Naive B cell (primary cell): Measurements from ENCODE around the gene FBXO22. TPM values are rescaled to one million over a fixed set of nuclear protein-coding genes. Genes with fewer than 3 reads are reported as not detected.
"Not testable (repeated sequence)": the region's sequence is repeated elsewhere in the genome, so short reads cannot be mapped to it uniquely, and the experiment has no call there.

Experiments
- ATAC-seq, 2 donors: fragments of 150-1000 bp; cut with Tn5 transposase; 2 replicates each; pipeline ENCODE4 v1.10.0; 2021; ENCODE audit warnings: low read depth in 2 of 2, mild to moderate bottlenecking in 2 of 2, moderate library complexity in 2 of 2
- DNase-seq: peaks from one replicate; pipeline ENCODE4 v3.0.0; 2022
- H3K27ac Mint-ChIP-seq, 6 donors: one replicate each; pipeline ENCODE4 v1.8.0; 2020 to 2022; ENCODE audit warnings: mild to moderate bottlenecking in 6 of 6, mixed read lengths in 6 of 6, moderate library complexity in 5 of 6, inconsistent platforms in 2 of 6
- H3K27me3 Mint-ChIP-seq, 3 donors: one replicate each; pipeline ENCODE4 v1.8.0; 2021 to 2022; ENCODE audit warnings: mixed read lengths in 3 of 3, mild to moderate bottlenecking in 1 of 3
- H3K36me3 Mint-ChIP-seq, 2 donors: one replicate each; pipeline ENCODE4 v1.8.0; 2020 to 2022; ENCODE audit warnings: mixed read lengths in 2 of 2, inconsistent platforms in 1 of 2, mild to moderate bottlenecking in 1 of 2
- H3K4me1 Mint-ChIP-seq, 3 donors: one replicate each; pipeline ENCODE4 v1.8.0; 2020 to 2022; ENCODE audit warnings: mixed read lengths in 3 of 3, inconsistent platforms in 1 of 3, mild to moderate bottlenecking in 1 of 3, moderate library complexity in 1 of 3
- H3K4me3 Mint-ChIP-seq, 8 donors: one replicate each; pipeline ENCODE4 v1.8.0; 2020 to 2022; ENCODE audit warnings: mild to moderate bottlenecking in 8 of 8, mixed read lengths in 8 of 8, moderate library complexity in 8 of 8, inconsistent platforms in 2 of 8
- H3K9me3 Mint-ChIP-seq, 7 donors: one replicate each; pipeline ENCODE4 v1.8.0; 2020 to 2022; ENCODE audit warnings: mixed read lengths in 7 of 7, mild to moderate bottlenecking in 5 of 7, inconsistent platforms in 2 of 7, moderate library complexity in 1 of 7
- polyA plus RNA-seq, 6 donors: library from polyadenylated mRNA; unstranded; fragments of 300-500 nt; fragmentation: Illumina TruSeq; gene quantifications; one replicate each; pipeline ENCODE4 v1.2.3, GENCODE V29; 2021; ENCODE audit warnings: low read depth in 6 of 6

The FBXO22 gene
- polyA plus RNA-seq, 6 donors from 2014 or later: 6.6 to 18.8 (median 16.4) TPM

GRCh38 chr15:75955720-75956119 lies 52.0 kb downstream of the FBXO22 start:
- Mint-ChIP-seq H3K4me1 (no peaks in the 10 kb centered on the region), H3K36me3 (no peaks in the 10 kb centered on the region), H3K27ac (no peak overlapping the region), H3K4me3 (no peak overlapping the region), H3K27me3 (peaks cover 9 to 41% (median 20%) of the 10 kb centered on the region in 3 donors), H3K9me3 (no peaks in the 10 kb centered on the region)
- DNase-seq: no peak
- ATAC-seq: no peak

GRCh38 chr15:75961331-75961730 lies 57.7 kb downstream of the FBXO22 start:
- H3K36me3 Mint-ChIP-seq: no peaks in the 10 kb centered on the region
- H3K27me3 Mint-ChIP-seq: peaks cover 5 to 14% (median 13%) of the 10 kb centered on the region in 3 donors
- H3K9me3 Mint-ChIP-seq: peaks cover 0 to 5% (median 2%) of the 10 kb centered on the region in 7 donors
- H3K27ac Mint-ChIP-seq: no peak overlapping the region
- H3K4me3 Mint-ChIP-seq: no peak overlapping the region
- H3K4me1 Mint-ChIP-seq: no peaks in the 10 kb centered on the region
- ATAC-seq (no peak), DNase-seq (no peak)

GRCh38 chr15:75966073-75966472 lies 62.4 kb downstream of the FBXO22 start:
- Mint-ChIP-seq H3K27me3 (peaks cover 0 to 8% (median 5%) of the 10 kb centered on the region in 3 donors), H3K4me3 (no peak overlapping the region), H3K9me3 (peaks cover 0 to 5% (median 2%) of the 10 kb centered on the region in 7 donors), H3K36me3 (no peaks in the 10 kb centered on the region), H3K4me1 (no peaks in the 10 kb centered on the region), H3K27ac (no peak overlapping the region)
- ATAC-seq (no peak), DNase-seq (no peak)

- not testable (repeated sequence) for H3K9me3 Mint-ChIP-seq, H3K4me1 Mint-ChIP-seq, H3K4me3 Mint-ChIP-seq, H3K36me3 Mint-ChIP-seq, H3K27ac Mint-ChIP-seq, ATAC-seq, DNase-seq
- peaks cover 17 to 51% (median 41%) of the 10 kb centered on the region in 3 donors for H3K27me3 Mint-ChIP-seq
Measured at GRCh38 chr15:75976766-75977165, 73.1 kb downstream of the FBXO22 start.

- H3K27ac Mint-ChIP-seq: no peak overlapping the region
- peaks cover 0 to 6% (median 0%) of the 10 kb centered on the region in 7 donors for H3K9me3 Mint-ChIP-seq
- H3K36me3 Mint-ChIP-seq: no peaks in the 10 kb centered on the region
- ATAC-seq (no peak), DNase-seq (no peak)
- H3K27me3 Mint-ChIP-seq: peaks cover 4 to 23% (median 18%) of the 10 kb centered on the region in 3 donors
- H3K4me3 Mint-ChIP-seq: no peak overlapping the region
- H3K4me1 Mint-ChIP-seq: no peaks in the 10 kb centered on the region
Measured at GRCh38 chr15:75981149-75981815, 77.6 kb downstream of the FBXO22 start.

GRCh38 chr15:75982468-75982867 lies 78.8 kb downstream of the FBXO22 start:
- DNase-seq (no peak), ATAC-seq (no peak)
- Mint-ChIP-seq H3K4me3 (no peak overlapping the region), H3K4me1 (no peaks in the 10 kb centered on the region), H3K9me3 (peaks cover 0 to 6% (median 0%) of the 10 kb centered on the region in 7 donors), H3K27me3 (peaks cover 4 to 20% (median 16%) of the 10 kb centered on the region in 3 donors), H3K27ac (no peak overlapping the region), H3K36me3 (no peaks in the 10 kb centered on the region)

GRCh38 chr15:75984706-75985105 lies 81.0 kb downstream of the FBXO22 start:
- H3K4me1 Mint-ChIP-seq: not testable (repeated sequence)

GRCh38 chr15:75985971-75986370 lies 82.3 kb downstream of the FBXO22 start:
- Mint-ChIP-seq H3K27me3 (no peaks in the 10 kb centered on the region), H3K4me3 (no peak overlapping the region), H3K4me1 (no peaks in the 10 kb centered on the region), H3K27ac (no peak overlapping the region), H3K36me3 (no peaks in the 10 kb centered on the region), H3K9me3 (no peaks in the 10 kb centered on the region)
- ATAC-seq: no peak
- DNase-seq: no peak

More at GRCh38 chr15:75984706-75985105, 81.0 kb downstream of the FBXO22 start:
- not testable (repeated sequence) for H3K27ac Mint-ChIP-seq, ATAC-seq, DNase-seq, H3K9me3 Mint-ChIP-seq, H3K27me3 Mint-ChIP-seq, H3K36me3 Mint-ChIP-seq, H3K4me3 Mint-ChIP-seq

GRCh38 chr15:75989045-75989444 lies 85.4 kb downstream of the FBXO22 start:
- DNase-seq (no peak), ATAC-seq (no peak)
- H3K27ac Mint-ChIP-seq: no peak overlapping the region
- H3K4me1 Mint-ChIP-seq: no peaks in the 10 kb centered on the region
- no peaks in the 10 kb centered on the region for H3K27me3 Mint-ChIP-seq
- peaks cover 0 to 2% of the 10 kb centered on the region in 2 donors for H3K36me3 Mint-ChIP-seq
- peaks cover 0 to 13% (median 9%) of the 10 kb centered on the region in 7 donors for H3K9me3 Mint-ChIP-seq
- H3K4me3 Mint-ChIP-seq: no peak overlapping the region

- no peak overlapping the region for H3K4me3 Mint-ChIP-seq
- peaks cover 0 to 3% (median 0%) of the 10 kb centered on the region in 3 donors for H3K27me3 Mint-ChIP-seq
- no peaks in the 10 kb centered on the region for H3K4me1 Mint-ChIP-seq
- DNase-seq (no peak), ATAC-seq (no peak)
- peaks cover 0 to 21% (median 11%) of the 10 kb centered on the region in 7 donors for H3K9me3 Mint-ChIP-seq
- H3K27ac Mint-ChIP-seq: no peak overlapping the region
- peaks cover 0 to 11% of the 10 kb centered on the region in 2 donors for H3K36me3 Mint-ChIP-seq
Measured at GRCh38 chr15:75989875-75990274, 86.2 kb downstream of the FBXO22 start.

Other genes with a start within 250 kb of the FBXO22 start
- gene CSPG4, start 191.0 kb upstream of the FBXO22 start, polyA plus RNA-seq: under 1 TPM in 2 of 6 donors, not detected in 4; 0.03 to 0.07 TPM
- gene UBE2Q2, start 60.4 kb upstream of the FBXO22 start, polyA plus RNA-seq: 10 to 100 TPM; 10.9 to 18.1 (median 13.4) TPM
- gene NRG4, start 108.5 kb downstream of the FBXO22 start, polyA plus RNA-seq: not detected
- gene TMEM266, start 156.1 kb downstream of the FBXO22 start, polyA plus RNA-seq: under 1 TPM in 1 of 6 donors, not detected in 5; 0.14 TPM